Measurements from ENCODE around the gene PHF20.

DNA sequence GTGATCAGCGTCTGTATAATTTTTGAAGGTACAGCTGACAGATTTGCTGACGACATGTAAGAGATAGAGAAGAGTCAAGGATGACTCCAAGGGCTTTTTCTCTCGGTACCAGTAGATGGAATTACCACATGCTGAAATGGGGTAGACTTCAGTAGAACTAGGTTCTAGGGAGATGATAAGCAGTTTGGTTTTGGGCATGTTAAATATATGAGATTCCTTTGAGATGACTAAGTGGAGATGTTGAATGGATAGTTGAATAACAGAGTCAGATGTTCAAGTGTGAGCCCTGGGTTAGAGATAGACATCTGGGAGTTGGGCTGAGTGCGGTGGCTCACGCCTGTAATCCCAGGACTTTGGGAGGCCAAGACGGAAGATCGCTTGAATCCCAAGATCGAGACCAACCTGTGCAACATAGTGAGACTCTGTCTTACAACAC lies 50.0 kb downstream of the PHF20 start:
- TF ChIP-seq, protein P1, sequence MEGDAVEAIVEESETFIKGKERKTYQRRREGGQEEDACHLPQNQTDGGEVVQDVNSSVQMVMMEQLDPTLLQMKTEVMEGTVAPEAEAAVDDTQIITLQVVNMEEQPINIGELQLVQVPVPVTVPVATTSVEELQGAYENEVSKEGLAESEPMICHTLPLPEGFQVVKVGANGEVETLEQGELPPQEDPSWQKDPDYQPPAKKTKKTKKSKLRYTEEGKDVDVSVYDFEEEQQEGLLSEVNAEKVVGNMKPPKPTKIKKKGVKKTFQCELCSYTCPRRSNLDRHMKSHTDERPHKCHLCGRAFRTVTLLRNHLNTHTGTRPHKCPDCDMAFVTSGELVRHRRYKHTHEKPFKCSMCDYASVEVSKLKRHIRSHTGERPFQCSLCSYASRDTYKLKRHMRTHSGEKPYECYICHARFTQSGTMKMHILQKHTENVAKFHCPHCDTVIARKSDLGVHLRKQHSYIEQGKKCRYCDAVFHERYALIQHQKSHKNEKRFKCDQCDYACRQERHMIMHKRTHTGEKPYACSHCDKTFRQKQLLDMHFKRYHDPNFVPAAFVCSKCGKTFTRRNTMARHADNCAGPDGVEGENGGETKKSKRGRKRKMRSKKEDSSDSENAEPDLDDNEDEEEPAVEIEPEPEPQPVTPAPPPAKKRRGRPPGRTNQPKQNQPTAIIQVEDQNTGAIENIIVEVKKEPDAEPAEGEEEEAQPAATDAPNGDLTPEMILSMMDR (optimal IDR thresholded peaks at IDR 0.05 in 1 of 3, IDR thresholded peaks at IDR 0.05 in 1 of 3, conservative IDR thresholded peaks at IDR 0.05 in 1 of 3; ENCODE audit: extremely low read depth in 1 of 3, insufficient read depth in 2 of 3, low read length in 3 of 3), result no peak
- no peak for TF ChIP-seq EZH2 (IDR thresholded peaks at IDR 0.05; ENCODE audit: low read length)
